GM18517 (cell line): ENCODE data around the gene ZC3H12C.
"Not testable (repeated sequence)": the region's sequence is repeated elsewhere in the genome, so short reads cannot be mapped to it uniquely, and the experiment has no call there.

Source experiments
- ATAC-seq: cut with Tn5 transposase; IDR thresholded peaks from one replicate; pipeline ENCODE4 v1.9.1; 2021; ENCODE audit warnings: mild to moderate bottlenecking, moderate library complexity; ENCODE audit not compliant: unreplicated experiment

ZC3H12C gene

GRCh38 chr11:110092515-110093406 lies at the start of gene ZC3H12C:
TSS of gene ZC3H12C (plus strand) at chr11:110093392. CDS start at chr11:110093412, 20 bp downstream.
- peak; percentile 62 for ATAC-seq

DNA sequence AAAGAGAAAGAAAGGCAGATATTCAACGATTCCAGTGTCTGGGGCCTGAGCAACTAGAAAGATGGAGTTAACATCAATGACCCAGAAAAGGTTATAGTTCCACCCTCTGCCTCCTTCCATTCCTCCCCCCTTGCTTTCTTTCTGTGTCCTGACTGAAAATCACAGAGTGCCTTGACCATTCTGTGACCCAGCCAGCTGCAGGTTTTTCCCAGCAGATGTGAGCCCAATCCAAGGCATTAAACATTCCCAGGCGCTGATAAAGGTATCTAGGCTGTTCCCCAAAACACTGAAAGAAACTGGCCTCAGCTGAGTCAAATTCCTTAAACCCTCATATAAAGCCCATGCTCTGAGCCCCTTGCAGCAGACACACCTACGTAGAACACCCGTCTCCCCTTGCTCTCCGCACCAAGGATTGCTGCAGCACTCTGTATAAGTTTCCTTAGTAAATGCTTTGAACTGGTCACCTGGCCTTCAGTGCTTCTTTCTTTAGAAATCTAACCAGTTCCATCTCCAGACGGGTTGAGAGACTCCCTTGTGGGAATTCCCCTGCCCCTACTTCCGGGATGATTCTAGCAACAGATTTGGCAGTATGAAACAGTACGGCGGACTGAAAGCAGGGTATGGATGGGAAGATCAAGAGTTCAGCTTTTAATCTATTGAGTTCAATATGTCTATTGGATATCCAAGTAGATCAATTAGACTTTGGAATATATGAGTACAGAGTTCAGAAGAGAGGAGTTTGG lies 48.8 kb upstream of the ZC3H12C start:
- no peak for ATAC-seq

- ATAC-seq = no peak
These were observed 46.3 kb upstream of the ZC3H12C start for GRCh38 chr11:110046775-110047380.

- no peak for ATAC-seq
These were observed 43.5 kb upstream of the ZC3H12C start for GRCh38 chr11:110049501-110050200.

DNA sequence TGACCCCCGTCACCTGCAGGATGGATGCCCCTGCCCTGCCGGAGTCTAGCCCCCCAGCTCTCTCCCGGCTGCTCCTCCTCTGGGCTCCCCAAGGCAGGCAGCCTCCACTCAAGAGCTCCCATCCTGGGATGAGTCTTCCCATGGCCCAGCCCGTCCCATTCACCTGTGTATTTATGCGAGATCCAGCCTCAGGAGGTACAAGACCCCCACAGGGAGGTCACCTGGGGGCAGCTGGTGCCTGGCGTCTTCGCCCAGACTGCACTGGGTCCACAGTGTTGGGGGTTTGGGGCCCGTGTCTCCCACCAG lies 43.0 kb upstream of the ZC3H12C start:
- no peak for ATAC-seq

DNA sequence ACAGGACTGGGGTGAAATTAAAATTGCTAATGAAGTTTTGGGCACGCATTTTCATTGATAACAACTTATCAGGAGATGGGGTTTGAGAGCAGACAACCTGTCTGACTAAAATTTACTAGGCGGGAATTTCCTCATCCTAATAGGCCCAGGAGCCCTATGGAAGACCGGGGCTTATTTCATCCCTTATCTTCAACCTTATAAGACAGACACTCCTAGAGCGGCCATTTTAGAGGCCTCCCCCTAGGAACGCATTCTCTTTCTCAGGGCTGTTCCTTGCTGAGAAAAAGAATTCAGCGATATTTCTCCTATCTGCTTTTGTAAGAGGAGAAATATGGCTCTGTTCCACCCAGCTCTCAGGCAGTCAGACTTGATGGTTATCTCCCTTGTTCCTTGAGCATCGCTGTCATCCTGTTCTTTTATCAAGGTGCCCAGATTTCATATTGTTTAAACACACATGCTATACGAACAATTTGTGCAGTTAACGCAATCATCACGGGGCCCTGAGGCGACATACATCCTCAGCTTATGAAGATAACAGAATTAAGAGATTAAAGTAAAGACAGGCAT lies 39.3 kb upstream of the ZC3H12C start:
- no peak for ATAC-seq

DNA sequence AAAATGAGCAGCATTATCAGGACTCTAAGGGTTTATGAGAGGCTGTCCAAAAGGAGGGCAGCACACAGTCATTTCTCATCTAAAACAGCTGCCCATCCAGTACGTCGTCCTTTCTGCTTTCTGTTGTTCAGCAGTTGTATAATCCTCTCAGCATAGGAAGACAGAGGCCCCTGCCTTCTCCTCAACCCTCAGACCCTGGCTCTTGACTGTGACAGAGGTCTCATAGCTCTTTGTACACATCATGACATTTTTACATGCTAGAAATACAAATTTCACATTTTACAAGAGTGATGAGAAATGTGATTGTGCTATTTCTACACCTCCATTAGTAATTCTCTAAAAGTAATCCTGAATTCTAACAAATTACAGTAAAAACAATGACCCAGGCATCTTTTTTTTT lies 36.2 kb upstream of the ZC3H12C start:
- no peak for ATAC-seq

- ATAC-seq = no peak
These were observed 33.3 kb upstream of the ZC3H12C start for GRCh38 chr11:110059706-110060463.

GRCh38 chr11:110061296-110061695 lies 31.9 kb upstream of the ZC3H12C start:
- no peak for ATAC-seq

DNA sequence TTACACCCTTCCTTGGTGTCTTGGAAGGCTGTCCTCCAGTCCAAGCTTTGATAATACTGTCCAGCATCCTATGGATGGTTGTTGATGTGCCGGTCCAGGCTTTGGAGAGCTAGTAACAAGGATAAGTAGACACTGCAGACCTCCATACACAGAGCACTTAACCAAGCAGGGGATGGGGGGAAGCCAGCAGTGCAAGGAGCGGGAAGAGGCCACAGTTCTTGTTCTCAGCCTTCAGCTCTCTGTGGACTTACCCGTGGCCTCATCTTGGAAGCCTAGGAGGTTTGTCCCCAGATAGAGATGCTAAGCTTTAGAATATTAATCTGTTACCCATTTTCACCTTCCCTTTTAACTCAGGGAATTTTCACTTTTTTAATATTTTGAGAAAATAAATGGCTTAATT lies 30.9 kb upstream of the ZC3H12C start:
- ATAC-seq = no peak

GRCh38 chr11:110065189-110065588 lies 28.0 kb upstream of the ZC3H12C start:
- no peak for ATAC-seq

- ATAC-seq = not testable (repeated sequence)
These were observed 25.2 kb upstream of the ZC3H12C start for GRCh38 chr11:110068001-110068400.

- no peak for ATAC-seq
These were observed 23.9 kb upstream of the ZC3H12C start for GRCh38 chr11:110069158-110069737.

- ATAC-seq = no peak
These were observed 23.0 kb upstream of the ZC3H12C start for GRCh38 chr11:110070176-110070575.

- no peak for ATAC-seq
These were observed 22.0 kb upstream of the ZC3H12C start for GRCh38 chr11:110071197-110071596.

- no peak for ATAC-seq
These were observed 20.3 kb upstream of the ZC3H12C start for GRCh38 chr11:110072930-110073329.

DNA sequence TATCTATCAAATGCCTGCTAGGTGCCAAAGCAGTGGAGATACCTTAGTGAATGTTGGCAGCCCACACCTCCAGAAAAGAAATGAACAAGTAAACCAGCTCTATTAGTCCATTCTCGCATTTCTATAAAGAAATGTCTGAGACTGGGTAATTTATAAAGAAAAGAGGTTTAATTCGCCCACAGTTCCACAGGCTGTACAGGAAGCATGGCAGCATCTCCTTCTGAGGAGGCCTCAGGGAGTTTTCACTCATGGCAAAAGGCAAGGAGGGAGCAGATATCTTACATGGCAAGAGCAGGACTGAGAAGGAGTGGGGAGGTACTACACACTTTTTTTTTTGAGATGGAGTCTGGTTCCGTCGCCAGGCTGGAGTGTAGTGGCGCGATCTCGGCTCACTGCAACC lies 18.7 kb upstream of the ZC3H12C start:
- no peak for ATAC-seq

GRCh38 chr11:110075105-110075846 lies 17.9 kb upstream of the ZC3H12C start:
- no peak for ATAC-seq

DNA sequence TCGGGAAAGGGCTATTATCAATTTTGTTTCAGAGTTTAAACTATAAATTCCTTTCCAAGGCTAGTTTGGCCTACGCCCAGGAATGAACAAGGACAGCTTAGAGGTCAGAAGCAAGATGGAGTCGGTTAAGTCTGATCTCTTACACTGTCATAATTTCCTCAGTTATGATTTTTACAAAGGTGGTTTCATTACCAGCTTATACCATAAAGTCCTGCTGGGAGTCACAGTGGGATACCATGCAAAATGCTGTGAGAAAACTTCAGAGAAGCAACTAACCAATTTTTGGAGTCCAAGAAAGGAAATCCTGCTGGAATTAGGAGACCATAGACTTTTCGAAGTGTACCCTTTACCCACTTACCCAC lies 17.4 kb upstream of the ZC3H12C start:
- ATAC-seq = no peak
